HepG2 (cell line): ENCODE results near the gene HEATR5B. TPM values are rescaled to one million over a fixed set of nuclear protein-coding genes. Genes with fewer than 3 reads are reported as not detected.

Source experiments
- ARID3A ChIP-seq: IDR thresholded peaks from 2 replicates; pipeline ENCODE4 v1.6.1; 2012; ENCODE audit warnings: low read depth, low read length, improper control_type of control experiment
- ATF6 ChIP-seq: sonication (generic); formaldehyde crosslinking; conservative IDR thresholded peaks from 2 replicates; pipeline ENCODE4 v1.4.0; 2020; ENCODE audit warnings: missing genetic modification reagents
- CBFB ChIP-seq: sonication (generic); formaldehyde crosslinking; IDR thresholded peaks from 2 replicates; pipeline ENCODE4 v1.4.0; 2020; ENCODE audit warnings: missing genetic modification reagents
- CBX1 ChIP-seq: IDR thresholded peaks from one replicate; pipeline ENCODE4 v1.6.1; 2016; ENCODE audit warnings: antibody characterized with exemption, low read depth
- IRX3 ChIP-seq: sonication (generic); formaldehyde crosslinking; IDR thresholded peaks from 2 replicates; pipeline ENCODE4 v1.8.1; 2023; ENCODE audit warnings: mild to moderate bottlenecking, low read depth, missing genetic modification reagents, borderline replicate concordance
- JUN ChIP-seq: sonication (generic); formaldehyde crosslinking; IDR thresholded peaks from 2 replicates; pipeline ENCODE4 v1.4.0; 2020; ENCODE audit warnings: mild to moderate bottlenecking, missing genetic modification reagents
- MAF1 ChIP-seq: sonication (generic); formaldehyde crosslinking; IDR thresholded peaks from 2 replicates; pipeline ENCODE4 v1.5.0; 2020; ENCODE audit warnings: missing genetic modification reagents, borderline replicate concordance
- MED8 ChIP-seq: sonication (generic); formaldehyde crosslinking; IDR thresholded peaks from 2 replicates; pipeline ENCODE4 v1.8.1; 2023; ENCODE audit warnings: mild to moderate bottlenecking, missing genetic modification reagents; ENCODE audit not compliant: insufficient replicate concordance
- MIER3 ChIP-seq: IDR thresholded peaks from 2 replicates; pipeline ENCODE4 v1.6.1; 2016; ENCODE audit warnings: missing compliant biosample characterization, borderline replicate concordance
- NBN ChIP-seq: fragments of 450-650 bp; conservative IDR thresholded peaks from 2 replicates; pipeline ENCODE4 v1.6.1; 2017
- NCOA5 ChIP-seq: sonication (generic); formaldehyde crosslinking; IDR thresholded peaks from 2 replicates; pipeline ENCODE4 v1.4.0; 2020; ENCODE audit warnings: missing genetic modification reagents
- PHF20 ChIP-seq: sonication (generic); formaldehyde crosslinking; IDR thresholded peaks from 2 replicates; pipeline ENCODE4 v1.5.0; 2020; ENCODE audit warnings: mild to moderate bottlenecking, missing genetic modification reagents
- PLSCR1 ChIP-seq: sonication (generic); formaldehyde crosslinking; IDR thresholded peaks from 2 replicates; pipeline ENCODE4 v1.5.0; 2020; ENCODE audit warnings: missing genetic modification reagents, mild to moderate bottlenecking, borderline replicate concordance
- SP1 ChIP-seq, 2 experiments: fragments of 450-650 bp in 1 of 2; sonication (generic) in 1 of 2; formaldehyde crosslinking in 1 of 2; IDR thresholded peaks; 2 replicates each; pipeline versions ENCODE4 v1.4.0 to v1.6.1; 2016 to 2020; ENCODE audit warnings: missing genetic modification reagents in 1 of 2
- TOE1 ChIP-seq: sonication (generic); formaldehyde crosslinking; IDR thresholded peaks from 2 replicates; pipeline ENCODE4 v1.4.0; 2020; ENCODE audit warnings: mild to moderate bottlenecking, missing genetic modification reagents
- ZBTB37 ChIP-seq: sonication (generic); formaldehyde crosslinking; IDR thresholded peaks from 2 replicates; pipeline ENCODE4 v1.4.0; 2020; ENCODE audit warnings: mild to moderate bottlenecking, missing genetic modification reagents
- ZBTB7A ChIP-seq: sonication (generic); formaldehyde crosslinking; IDR thresholded peaks from 2 replicates; pipeline ENCODE4 v1.8.0; 2022; ENCODE audit warnings: mild to moderate bottlenecking, missing genetic modification reagents
- ZC3H13 ChIP-seq: sonication (generic); formaldehyde crosslinking; IDR thresholded peaks from 2 replicates; pipeline ENCODE4 v1.8.1; 2023; ENCODE audit warnings: mild to moderate bottlenecking, missing genetic modification reagents, moderate library complexity
- ZNF263 ChIP-seq: sonication (generic); formaldehyde crosslinking; IDR thresholded peaks from 2 replicates; pipeline ENCODE4 v1.4.0; 2020; ENCODE audit warnings: missing genetic modification reagents
- polyA plus RNA-seq, 8 experiments: library from polyadenylated mRNA; depleted of rRNA in 3 of 8; stranded (reverse) in 7 of 8; unstranded in 1 of 8; fragments of >200 nt; fragmentation: Illumina TruSeq in 4 of 8; extraction: Trizol in 4 of 8; gene quantifications; 2 replicates each; pipeline versions ENCODE4 v1.2.1 to v1.2.3, GENCODE V29; 2011 to 2016; ENCODE audit warnings: low read depth in 4 of 8, missing spikeins in 1 of 8, mixed read lengths in 1 of 8; ENCODE audit not compliant: insufficient read depth in 1 of 8
- total RNA-seq, 5 experiments: library from RNA; depleted of rRNA; stranded (reverse); fragments of >200 nt; fragmentation: Illumina TruSeq; extraction: Trizol; gene quantifications; 2 replicates each; pipeline ENCODE4 v1.2.3, GENCODE V29; 2016; ENCODE audit warnings: low read depth in 1 of 5
- TF ChIP-seq, protein P1 (sequence below): sonication (generic); formaldehyde crosslinking; IDR thresholded peaks from 2 replicates; pipeline ENCODE4 v1.5.1; 2020; ENCODE audit warnings: mild to moderate bottlenecking, missing genetic modification reagents, borderline replicate concordance

HEATR5B gene
- total and polyA plus RNA-seq, 2 of the 13 experiments (the other 11 are each of a cell fraction or from before 2014, with no cell fraction given): 12.7 to 16.3 TPM

DNA sequence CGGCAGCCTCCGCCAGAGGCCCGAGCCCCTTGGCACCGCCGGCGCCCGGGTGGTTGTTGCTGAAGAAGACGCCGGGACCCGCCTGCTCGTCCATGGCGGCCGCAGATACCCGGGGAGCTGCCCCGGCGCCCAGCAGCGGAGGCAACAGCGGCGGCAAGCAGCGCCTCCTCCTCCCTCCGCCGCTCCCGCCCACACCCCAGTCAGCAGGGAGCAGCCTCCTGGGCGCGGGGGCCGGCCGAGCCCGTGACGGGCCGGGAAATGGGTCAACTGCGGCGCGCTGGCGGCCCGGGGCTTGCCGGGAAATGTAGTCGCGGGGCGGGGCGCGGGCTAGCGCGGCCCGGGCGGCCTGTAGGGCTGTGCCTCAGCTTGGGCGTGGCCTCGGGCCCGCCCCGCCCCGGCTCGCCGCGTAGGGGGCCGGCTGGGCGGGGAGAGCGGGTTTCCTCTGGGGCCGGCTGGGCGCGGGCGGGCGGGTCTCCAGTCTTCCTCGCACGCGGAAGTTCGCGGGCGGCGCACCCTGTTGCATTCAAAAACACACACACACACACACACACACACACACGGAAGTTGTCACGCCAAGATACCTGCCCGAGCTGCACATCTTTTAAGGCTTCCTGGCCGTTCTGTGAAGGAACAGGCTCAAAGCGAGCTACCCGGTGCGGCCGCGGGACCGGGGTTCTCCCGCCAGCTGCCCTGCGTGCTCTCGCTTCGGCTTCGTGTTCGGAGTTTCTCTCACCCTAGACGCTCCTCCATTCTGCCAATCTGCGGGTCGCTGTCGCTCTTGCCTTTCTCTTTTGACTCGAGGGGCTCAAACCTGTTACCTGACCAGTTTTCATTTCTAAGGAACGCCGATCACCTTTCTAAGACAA, 117.6 kb downstream of the HEATR5B start, which contains the start of gene STRN (continued):
- TF ChIP-seq PHF20 (CRISPR knock-in tag) (peak; percentile 59), ZC3H13 (peak; percentile 86), ATF6 (CRISPR knock-in tag) (no peak), ZBTB7A (CRISPR knock-in tag) (no peak; the same call in 1 of the 2 replicates), JUN (CRISPR knock-in tag) (no peak; the same call in 1 of the 2 replicates), CBFB (peak; percentile 54; the same call in 1 of the 2 replicates), SP1 (IDR thresholded peaks at IDR 0.05) (no peak), SP1 (CRISPR knock-in tag; IDR thresholded peaks at IDR 0.05) (peak; percentile 78), ARID3A (0 out of 2 replicates have a peak, but pooled peaks have one; percentile 14), MED8 (CRISPR knock-in tag) (no peak), CBX1 (peak; percentile 42), MAF1 (0 out of 2 replicates have a peak, but pooled peaks have one; percentile 48), ZNF263 (CRISPR knock-in tag) (no peak), NBN (no peak), MIER3 (CRISPR knock-in tag) (peak; percentile 65; the same call in 1 of the 2 replicates), ZBTB37 (CRISPR knock-in tag) (no peak), NCOA5 (CRISPR knock-in tag) (no peak), PLSCR1 (no peak), IRX3 (CRISPR knock-in tag) (no peak; the same call in 1 of the 2 replicates), TOE1 (CRISPR knock-in tag) (no peak)
- TF ChIP-seq, protein P1, sequence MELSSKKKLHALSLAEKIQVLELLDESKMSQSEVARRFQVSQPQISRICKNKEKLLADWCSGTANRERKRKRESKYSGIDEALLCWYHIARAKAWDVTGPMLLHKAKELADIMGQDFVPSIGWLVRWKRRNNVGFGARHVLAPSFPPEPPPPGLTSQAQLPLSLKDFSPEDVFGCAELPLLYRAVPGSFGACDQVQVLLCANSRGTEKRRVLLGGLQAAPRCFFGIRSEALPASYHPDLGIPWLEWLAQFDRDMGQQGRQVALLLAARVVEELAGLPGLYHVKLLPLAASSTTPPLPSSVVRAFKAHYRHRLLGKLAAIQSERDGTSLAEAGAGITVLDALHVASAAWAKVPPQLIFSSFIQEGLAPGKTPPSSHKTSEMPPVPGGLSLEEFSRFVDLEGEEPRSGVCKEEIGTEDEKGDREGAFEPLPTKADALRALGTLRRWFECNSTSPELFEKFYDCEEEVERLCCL (CRISPR knock-in tag): no peak
